Purkinje cell (primary cell): ENCODE data around the gene DRAP1. TPM values are rescaled to one million over a fixed set of nuclear protein-coding genes. Genes with fewer than 3 reads are reported as not detected.

ENCODE experiments used
- polyA plus RNA-seq: library from polyadenylated mRNA; unstranded; fragments of >200 nt; fragmentation: Nextera tagmentation; gene quantifications from 2 replicates; pipeline ENCODE4 v1.2.1, GENCODE V29; 2014

The DRAP1 gene
- 32.5 and 40.9 TPM in 2 replicates for polyA plus RNA-seq

DNA sequence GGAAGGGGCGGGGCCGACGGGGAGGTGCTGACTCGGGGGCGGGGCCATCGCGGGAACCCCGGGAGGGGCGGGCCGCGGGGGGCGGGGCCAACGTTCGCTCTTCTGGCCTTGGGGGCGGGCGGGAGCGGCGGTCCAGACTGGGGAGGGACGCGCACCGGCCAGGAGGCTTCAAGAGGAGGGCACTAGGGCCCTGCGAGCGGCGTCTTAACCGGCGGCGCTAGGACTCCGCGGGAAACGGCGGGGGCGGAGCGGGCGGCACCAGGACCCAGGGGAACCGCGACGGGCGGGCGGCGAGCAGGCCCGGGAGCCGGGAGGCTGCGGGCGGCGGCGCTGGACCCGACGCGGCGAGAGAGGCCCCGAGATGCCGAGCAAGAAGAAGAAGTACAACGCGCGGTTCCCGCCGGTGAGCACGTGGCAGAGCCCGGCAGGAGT, at the start of gene DRAP1:
TSS of gene DRAP1 (plus strand) at position 286 of the 432 bp plus-strand sequence. CDS start at position 362, 76 bp downstream.

DNA sequence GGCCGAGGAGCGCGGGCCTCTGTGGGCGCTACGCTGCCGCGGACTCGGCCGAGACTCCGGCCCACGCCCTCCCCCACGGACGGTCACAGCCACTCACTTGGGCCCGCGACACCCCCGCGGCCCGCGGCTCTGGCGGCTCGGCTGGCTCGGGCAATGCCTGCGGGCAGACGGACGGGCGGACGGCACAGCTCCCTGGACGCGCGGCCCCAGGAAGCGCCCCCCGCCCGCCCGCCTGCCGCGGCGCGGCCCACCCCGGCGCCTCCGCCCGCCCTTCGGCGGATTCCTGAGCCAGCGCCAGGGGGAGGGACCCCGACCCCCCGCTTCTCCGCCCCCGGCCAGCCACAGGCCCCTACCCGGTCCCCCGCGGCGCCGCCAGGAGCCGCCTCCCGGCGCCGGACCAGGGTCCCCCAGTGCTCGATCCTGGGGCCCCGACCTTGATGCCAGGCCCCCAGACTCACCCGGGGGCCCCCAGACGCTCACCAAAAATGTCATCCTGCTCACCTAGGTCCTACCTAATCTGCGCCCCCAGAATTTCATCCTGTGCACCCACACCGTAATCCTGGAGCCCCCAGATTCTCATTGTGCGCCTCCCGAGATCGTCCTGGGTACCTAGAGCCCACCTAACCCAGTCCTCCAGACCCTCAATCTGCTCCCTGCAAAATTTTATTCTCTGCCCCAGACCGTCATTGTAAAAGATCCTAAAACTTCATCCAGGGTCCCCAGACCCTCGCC, 46.5 kb upstream of the DRAP1 start, which contains the start of gene EFEMP2:
TSS of gene EFEMP2 (minus strand) at position 215 of the 732 bp plus-strand sequence. CDS start 446 bp downstream, outside the sequence.

GRCh38 chr11:65879617-65880016, 39.6 kb upstream of the DRAP1 start, which contains the start of gene CTSW:
TSS of gene CTSW (plus strand) at chr11:65879837. CDS start at chr11:65879855, 18 bp downstream.

GRCh38 chr11:65888163-65888814, 30.9 kb upstream of the DRAP1 start, which contains the start of gene FIBP:
TSS of gene FIBP (minus strand) at chr11:65888471. CDS start at chr11:65888418, 53 bp downstream.

GRCh38 chr11:65890324-65891218, 28.7 kb upstream of the DRAP1 start, which contains the start of gene CCDC85B:
TSS of gene CCDC85B (plus strand) at chr11:65890673. CDS start at chr11:65890784, 111 bp downstream.

DNA sequence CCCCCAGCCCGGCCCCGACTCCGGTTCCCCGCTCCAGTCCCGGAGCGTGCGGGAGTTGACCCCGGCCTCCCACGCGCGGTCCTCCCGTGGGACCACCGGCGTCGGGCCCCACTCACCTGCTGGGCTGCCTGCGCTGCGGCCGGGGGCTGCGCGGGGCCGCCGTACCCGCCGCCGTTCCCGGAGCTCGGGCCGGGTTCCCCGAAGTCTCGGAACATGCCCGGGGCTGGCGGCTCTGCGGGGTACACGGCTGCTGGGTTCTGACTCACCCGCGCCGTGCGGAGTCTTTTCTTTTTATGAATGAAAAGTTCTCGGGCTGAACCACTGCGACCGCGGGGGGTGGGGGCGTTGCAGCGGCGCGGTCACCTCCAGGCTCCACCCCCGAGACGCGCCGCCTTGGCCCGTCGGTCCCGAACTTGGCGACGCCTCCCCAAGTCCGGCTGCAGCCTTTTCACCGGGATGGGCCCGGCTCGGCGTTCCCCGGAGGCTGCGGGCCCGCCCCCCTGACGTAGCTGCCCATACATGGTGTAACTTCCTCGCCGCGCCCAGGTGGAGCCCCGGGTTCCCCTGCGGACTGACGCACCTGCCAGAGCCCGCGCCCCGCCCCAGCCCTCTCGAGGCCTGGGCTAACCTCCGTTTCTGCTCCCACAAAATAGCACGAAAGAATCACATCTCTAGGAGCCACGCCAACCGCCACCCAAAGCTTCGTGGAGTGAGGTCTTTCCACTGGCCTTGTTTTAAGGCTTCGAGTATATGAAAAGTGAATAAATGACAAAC, 18.9 kb upstream of the DRAP1 start, which contains the start of gene FOSL1:
TSS of gene FOSL1 (minus strand) at position 264 of the 774 bp plus-strand sequence. CDS start at position 215, 49 bp downstream.

GRCh38 chr11:65918211-65919140, 750 bp upstream of the DRAP1 start, which contains the start of gene C11orf68:
TSS of gene C11orf68 (minus strand) at chr11:65919062. CDS start at chr11:65919031, 31 bp downstream.

GRCh38 chr11:65945430-65945911, 26.2 kb downstream of the DRAP1 start, which contains the start of gene TSGA10IP:
TSS of gene TSGA10IP (plus strand) at chr11:65945480. CDS start at chr11:65945676, 196 bp downstream.

GRCh38 chr11:65961267-65962140, 42.3 kb downstream of the DRAP1 start, which contains the start of gene SART1:
TSS of gene SART1 (plus strand) at chr11:65961734. CDS start at chr11:65961781, 47 bp downstream.

Other genes starting within 250 kb of the DRAP1 start
- gene KAT5, start 207.2 kb upstream of the DRAP1 start, polyA plus RNA-seq: 2.4 and 7.8 TPM in 2 replicates
- 6.6 and 13.0 TPM in 2 replicates for gene RNASEH2C, start 198.6 kb upstream of the DRAP1 start, polyA plus RNA-seq
- gene AP5B1, start 138.4 kb upstream of the DRAP1 start, polyA plus RNA-seq: 0.08 and 0.35 TPM in 2 replicates
- gene OVOL1, start 132.4 kb upstream of the DRAP1 start, polyA plus RNA-seq: not detected in 2 replicates
- gene SNX32, start 85.5 kb upstream of the DRAP1 start, polyA plus RNA-seq: 2.2 and 4.6 TPM in 2 replicates
- 185 and 274 TPM in 2 replicates for gene CFL1, start 61.2 kb upstream of the DRAP1 start, polyA plus RNA-seq
- gene MUS81, start 59.0 kb upstream of the DRAP1 start, polyA plus RNA-seq: 9.5 and 11.2 TPM in 2 replicates
- gene EFEMP2, start 46.6 kb upstream of the DRAP1 start, polyA plus RNA-seq: 0.31 and 1.8 TPM in 2 replicates
- gene CTSW, start 39.6 kb upstream of the DRAP1 start, polyA plus RNA-seq: not detected in 2 replicates
- gene FIBP, start 31.0 kb upstream of the DRAP1 start, polyA plus RNA-seq: 37.0 and 67.8 TPM in 2 replicates
- 2.2 and 2.7 TPM in 2 replicates for gene CCDC85B, start 28.8 kb upstream of the DRAP1 start, polyA plus RNA-seq
- not detected in 2 replicates for gene FOSL1, start 19.0 kb upstream of the DRAP1 start, polyA plus RNA-seq
- 12.4 and 15.2 TPM in 2 replicates for gene C11orf68, start 364 bp upstream of the DRAP1 start, polyA plus RNA-seq
- gene TSGA10IP, start 26.1 kb downstream of the DRAP1 start, polyA plus RNA-seq: 0.73 TPM in 1 of 2 replicates, not detected in the other
- 22.8 and 46.8 TPM in 2 replicates for gene SART1, start 42.3 kb downstream of the DRAP1 start, polyA plus RNA-seq
- 30.9 and 38.3 TPM in 2 replicates for gene EIF1AD, start 82.7 kb downstream of the DRAP1 start, polyA plus RNA-seq
- 356 and 424 TPM in 2 replicates for gene BANF1, start 83.1 kb downstream of the DRAP1 start, polyA plus RNA-seq
- gene CST6, start 92.6 kb downstream of the DRAP1 start, polyA plus RNA-seq: not detected in 2 replicates
- 0.59 TPM in 1 of 2 replicates, not detected in the other for gene CATSPER1, start 107.1 kb downstream of the DRAP1 start, polyA plus RNA-seq
- 8.7 and 19.5 TPM in 2 replicates for gene GAL3ST3, start 129.7 kb downstream of the DRAP1 start, polyA plus RNA-seq
- gene SF3B2, start 132.9 kb downstream of the DRAP1 start, polyA plus RNA-seq: 63.3 and 67.3 TPM in 2 replicates
- gene PACS1, start 150.8 kb downstream of the DRAP1 start, polyA plus RNA-seq: 1.0 and 2.4 TPM in 2 replicates